ENCODE results near the gene ATP2A2.
A peak's percentile ranks its signal among the peaks of the same experiment; 100 is the strongest.

Gene ATP2A2

DNA sequence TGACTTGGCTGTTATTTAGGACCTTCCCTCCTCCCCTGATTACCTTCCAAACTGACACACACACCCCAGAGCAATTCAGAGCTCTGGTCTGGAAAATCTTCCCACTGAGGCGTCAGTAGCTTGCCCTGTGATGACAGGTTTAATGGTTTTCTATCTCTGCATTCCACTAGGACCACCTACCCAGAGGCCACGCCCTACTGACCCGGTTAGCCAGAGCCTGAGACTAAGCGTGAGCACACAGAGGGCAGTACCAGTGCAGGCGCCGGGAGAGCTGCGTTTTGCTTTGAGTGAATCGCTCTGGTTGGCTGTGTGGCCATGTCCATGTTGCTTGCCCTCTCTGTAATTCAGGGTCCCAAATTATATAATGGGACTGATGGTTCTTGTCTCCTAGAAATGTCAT is 36.2 kb upstream of the ATP2A2 start:
- TF ChIP-seq CTCF (conservative IDR thresholded peaks at IDR 0.05) = no peak
- H3K27ac ChIP-seq = peak overlapping the region; percentile 99; the same call in 1 of the 2 replicates

DNA sequence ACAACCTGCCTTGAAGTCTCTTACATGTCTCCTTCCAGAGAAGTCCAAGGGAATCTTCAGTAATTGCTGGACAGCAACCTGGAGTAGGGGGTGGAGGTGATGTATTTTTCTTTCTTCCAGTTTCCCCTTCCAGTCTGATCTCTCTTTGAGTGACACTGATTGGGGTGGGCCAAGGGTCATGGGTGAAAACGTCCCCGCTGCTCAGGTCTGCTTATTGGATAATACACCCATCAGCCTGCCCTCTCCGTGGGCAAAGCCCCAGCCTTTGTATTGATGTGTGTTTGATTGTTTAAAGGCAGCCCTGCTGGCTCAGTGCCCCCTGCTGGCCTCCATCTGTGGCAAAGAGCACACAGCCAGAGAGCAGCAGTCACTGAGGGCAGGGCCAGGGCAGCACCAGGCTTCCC is 35.7 kb upstream of the ATP2A2 start:
- peak overlapping the region; percentile 99 for H3K27ac ChIP-seq
- TF ChIP-seq CTCF (conservative IDR thresholded peaks at IDR 0.05) = no peak; the same call in 1 of the 2 replicates

DNA sequence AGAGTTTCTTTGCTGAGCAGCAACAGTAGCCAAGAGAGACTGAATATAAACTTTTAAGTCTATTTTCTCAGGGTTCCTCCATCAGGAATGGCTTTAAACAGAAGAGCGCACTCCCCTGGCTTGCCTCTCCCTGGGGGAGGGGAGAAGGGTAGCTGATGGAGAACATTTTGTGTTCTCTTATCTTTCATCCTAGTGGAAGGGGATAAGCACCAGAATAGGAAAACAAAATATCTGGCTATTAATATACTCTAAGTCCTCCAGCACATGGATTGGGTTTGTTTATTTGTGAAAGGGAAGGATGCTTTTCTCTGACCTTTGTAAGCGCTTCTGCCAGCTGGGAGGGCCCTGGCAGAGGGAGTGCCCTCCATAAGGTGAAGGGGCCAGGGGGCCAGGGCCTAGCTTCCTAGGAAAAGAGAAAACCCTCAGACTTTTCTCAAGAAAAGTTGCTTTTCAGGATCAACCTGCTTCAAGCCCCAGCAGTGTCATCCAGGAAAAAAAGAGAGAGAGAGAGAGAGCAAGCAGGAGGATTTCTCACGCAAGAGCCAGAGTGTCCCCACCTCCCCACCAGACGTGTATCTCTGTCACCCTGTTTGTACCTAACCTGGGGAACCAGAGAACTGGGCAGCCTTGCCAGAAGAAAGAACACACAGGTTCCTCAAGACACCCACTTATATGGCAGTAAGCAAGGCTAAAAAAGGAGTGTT is 34.3 kb upstream of the ATP2A2 start:
- no peak for TF ChIP-seq CTCF (conservative IDR thresholded peaks at IDR 0.05)
- H3K27ac ChIP-seq = peak overlapping the region; percentile 99

DNA sequence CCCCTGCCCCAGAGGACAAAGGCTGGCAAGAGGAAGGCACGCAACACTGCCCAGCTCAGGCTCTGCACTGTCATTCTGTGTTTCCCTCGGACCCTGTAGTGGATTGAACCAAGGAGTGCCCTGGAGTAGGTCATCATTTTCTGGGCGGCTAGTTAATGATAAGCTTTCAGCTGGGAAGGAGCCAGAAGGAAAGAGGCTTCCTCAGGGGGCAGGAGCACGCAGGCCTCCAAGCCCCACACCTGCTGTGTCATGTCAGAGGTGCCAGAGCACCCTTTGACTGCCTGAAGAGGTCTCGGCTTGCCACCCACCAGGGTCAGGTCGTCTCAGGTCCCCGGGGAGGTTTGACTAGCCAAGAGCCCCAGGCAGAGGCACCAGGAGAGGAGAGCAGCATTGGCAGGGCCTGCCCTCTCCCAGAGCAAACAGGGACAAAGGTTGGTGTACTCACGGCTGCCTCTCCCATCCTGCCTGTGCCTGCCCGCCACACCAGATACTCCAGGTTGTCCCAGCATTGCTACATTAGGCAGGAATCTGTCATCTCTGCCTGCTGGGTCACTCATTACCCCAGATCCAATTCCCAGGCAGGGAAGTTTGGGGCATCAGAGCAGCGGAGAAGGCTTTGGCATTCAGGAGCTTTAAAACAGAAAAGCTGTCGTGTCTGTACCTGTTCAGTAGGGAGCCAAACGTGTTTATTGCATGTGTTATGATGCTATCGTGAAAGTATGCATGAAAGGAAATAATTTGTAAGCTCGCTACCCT is 33.5 kb upstream of the ATP2A2 start:
- TF ChIP-seq CTCF (conservative IDR thresholded peaks at IDR 0.05) = no peak
- H3K27ac ChIP-seq = peak overlapping the region; percentile 99

DNA sequence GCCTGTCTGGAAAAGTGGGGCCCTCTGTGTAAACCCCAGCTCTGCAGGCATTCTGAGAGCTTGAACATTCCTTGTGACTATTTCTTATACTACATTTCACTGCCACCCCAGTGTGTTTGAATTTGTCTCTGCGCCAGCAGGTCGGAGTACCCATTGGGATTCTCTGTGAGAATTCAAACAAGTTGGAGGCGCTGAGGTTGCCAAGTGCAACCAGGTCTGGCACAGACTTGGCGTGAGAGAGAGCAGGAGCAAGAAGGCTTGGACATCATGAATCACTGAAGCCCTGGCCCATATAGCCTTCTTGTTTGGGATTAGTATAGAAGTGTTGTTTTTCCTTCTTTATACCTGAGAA is 33.0 kb upstream of the ATP2A2 start:
- no peak for TF ChIP-seq CTCF (conservative IDR thresholded peaks at IDR 0.05)
- H3K27ac ChIP-seq = peak overlapping the region; percentile 99

DNA sequence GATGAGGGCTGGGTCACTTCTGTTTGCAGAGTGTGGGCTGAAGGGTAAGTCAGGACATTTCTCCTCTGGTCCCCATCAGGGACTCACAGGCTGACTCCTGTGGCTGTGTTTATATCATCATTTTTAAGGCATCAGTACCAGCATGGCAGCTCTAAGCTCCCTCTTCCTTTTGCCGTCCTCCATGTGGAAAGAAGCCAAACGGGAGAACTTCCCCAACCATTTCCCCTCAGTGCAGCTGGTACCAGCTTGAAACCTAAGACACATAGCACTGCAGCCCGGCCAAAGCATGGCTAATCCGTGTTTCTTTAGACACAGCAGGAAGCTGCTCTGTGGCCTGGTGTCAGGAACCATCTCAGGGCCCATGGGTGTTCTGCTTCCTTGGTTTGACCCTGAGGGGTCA is 31.9 kb upstream of the ATP2A2 start:
- H3K27ac ChIP-seq = peak overlapping the region; percentile 99
- TF ChIP-seq CTCF (conservative IDR thresholded peaks at IDR 0.05) = no peak

DNA sequence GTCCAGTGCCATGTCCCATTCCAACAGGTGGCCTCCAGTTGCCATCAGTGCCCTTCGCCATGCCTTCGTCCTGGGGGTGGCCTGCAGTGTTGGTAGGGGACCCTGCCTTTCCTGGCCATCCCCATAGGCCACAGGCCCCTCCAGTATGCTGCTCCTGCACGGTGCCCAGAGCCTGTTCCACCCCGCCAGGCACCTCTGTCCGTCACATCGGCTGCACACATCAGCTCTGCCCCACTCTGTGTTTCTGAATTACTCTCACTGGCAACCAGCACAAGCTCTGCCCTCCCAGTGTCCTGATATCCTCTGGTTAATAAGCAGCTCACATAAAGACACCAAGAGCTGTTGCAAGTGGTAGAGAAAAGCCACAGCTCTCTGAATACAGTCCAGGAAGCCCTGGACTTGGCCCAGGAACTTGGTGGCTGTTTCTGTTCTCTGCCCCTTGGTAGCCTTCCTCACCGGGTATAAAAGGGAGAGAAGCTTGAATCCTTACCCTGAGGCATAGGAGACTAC is 31.3 kb upstream of the ATP2A2 start:
- H3K27ac ChIP-seq = peak overlapping the region; percentile 99
- no peak for TF ChIP-seq CTCF (conservative IDR thresholded peaks at IDR 0.05)
